ENCODE results near the gene VIT.

VIT gene

GRCh38 chr2:36769106-36769505 is 72.6 kb downstream of the VIT start:
- DNase-seq (ENCODE audit: low spot score): no peak

GRCh38 chr2:36770542-36771287 is 74.2 kb downstream of the VIT start:
- no peak for DNase-seq (ENCODE audit: low spot score)

GRCh38 chr2:36771671-36772070 is 75.2 kb downstream of the VIT start:
- DNase-seq (ENCODE audit: low spot score): no peak

DNA sequence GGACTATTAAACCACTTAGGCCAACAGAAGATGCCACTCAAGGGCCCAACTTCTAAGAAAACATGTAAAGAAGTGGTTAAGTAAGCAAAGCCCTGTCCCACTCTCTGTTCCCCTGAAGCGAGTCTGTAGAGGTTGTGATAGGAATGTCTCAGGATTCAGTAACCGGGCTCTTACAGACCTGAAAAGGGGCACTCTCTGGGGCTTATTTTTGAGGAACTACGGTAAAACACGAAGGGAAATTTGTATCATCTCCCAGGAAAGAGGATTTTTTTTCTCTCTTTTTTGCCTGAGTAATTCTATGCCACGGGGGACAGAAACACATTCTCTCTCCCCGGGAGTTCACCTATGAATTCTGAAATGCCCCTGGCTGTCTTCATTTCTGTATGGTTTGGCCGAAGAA is 77.4 kb downstream of the VIT start:
- DNase-seq (ENCODE audit: low spot score): no peak

GRCh38 chr2:36775261-36775660 is 78.8 kb downstream of the VIT start:
- no peak for DNase-seq (ENCODE audit: low spot score)

- no peak for DNase-seq (ENCODE audit: low spot score)
Measured at GRCh38 chr2:36775806-36776205, 79.3 kb downstream of the VIT start.

DNA sequence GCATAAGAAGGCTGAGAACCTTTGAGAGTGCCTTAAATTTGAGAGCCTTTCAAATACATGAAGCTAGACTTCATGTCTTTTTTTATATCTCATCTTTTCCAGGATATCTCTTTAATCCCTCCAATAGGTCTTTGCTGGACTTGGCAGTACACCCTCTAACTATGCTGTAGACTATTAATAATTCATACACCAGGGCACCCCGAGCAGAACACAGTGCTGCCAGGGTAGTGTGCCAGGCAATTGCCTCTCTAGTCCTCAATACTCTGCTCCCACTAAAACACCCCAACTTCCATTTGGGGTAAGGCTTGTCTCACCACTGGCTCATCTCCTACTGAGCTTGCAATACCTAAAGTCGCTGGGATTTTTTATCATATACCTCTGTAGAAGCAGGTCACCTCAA is 80.8 kb downstream of the VIT start:
- DNase-seq (ENCODE audit: low spot score): no peak

GRCh38 chr2:36777788-36778187 is 81.3 kb downstream of the VIT start:
- no peak for DNase-seq (ENCODE audit: low spot score)

DNA sequence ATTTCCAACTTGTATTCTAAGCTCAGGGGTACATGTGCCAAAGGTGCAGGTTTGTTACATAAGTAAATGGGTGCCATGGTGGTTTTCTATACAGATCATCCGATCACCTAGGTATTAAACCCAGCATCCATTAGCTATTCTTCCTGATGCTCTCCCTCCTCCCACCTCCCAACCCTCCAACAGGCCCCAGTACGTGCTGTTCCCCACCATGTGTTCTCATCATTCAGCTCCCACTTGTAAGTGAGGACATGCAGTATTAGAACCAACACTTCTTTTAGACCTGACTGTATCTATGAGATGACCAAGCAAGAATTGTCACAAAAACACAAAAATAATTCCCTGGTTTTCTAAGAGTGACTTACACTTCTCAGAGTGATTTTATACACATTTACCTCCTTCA is 83.0 kb downstream of the VIT start:
- no peak for DNase-seq (ENCODE audit: low spot score)

- DNase-seq (ENCODE audit: low spot score): peak; percentile 73
Measured at GRCh38 chr2:36780231-36780839, 83.8 kb downstream of the VIT start.

DNA sequence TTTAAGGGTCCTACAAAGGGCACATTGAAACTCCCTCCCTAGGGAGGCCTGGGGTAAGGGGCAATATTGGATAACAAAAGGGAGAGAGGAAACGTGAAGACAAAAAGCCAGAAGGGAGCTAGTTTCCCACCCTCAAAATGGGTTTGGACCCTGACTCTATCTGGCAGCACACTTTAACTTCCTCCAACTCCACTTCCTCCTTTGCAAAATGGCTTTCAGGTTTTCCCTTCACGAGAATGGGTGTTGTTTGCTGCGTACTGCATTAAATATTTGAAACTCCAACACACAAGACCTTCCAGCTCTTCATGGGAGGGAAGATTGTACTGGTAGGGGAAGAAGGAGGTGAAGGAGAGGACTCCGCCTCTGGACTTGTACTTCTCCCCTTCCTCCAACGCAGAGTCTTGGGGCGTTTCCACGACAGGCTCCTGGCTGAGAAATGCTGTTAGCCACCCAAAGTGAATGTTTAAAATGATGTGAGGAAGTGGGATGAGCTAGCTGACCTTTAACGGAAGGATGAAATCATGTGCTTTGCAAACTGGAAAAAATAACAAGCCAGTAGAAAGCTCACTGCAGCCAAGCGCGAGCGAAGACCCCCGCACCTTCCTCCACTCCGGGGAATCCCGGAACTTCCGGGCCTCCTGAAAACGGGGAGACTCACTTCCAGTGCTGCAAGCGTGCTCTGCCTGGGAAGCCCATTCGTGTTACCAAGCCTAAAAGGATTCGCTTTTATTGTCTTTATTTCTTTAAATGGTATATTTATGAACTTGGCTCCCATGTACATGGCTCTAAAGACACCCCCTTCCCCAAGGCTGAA is 85.6 kb downstream of the VIT start:
- DNase-seq (ENCODE audit: low spot score): no peak

DNA sequence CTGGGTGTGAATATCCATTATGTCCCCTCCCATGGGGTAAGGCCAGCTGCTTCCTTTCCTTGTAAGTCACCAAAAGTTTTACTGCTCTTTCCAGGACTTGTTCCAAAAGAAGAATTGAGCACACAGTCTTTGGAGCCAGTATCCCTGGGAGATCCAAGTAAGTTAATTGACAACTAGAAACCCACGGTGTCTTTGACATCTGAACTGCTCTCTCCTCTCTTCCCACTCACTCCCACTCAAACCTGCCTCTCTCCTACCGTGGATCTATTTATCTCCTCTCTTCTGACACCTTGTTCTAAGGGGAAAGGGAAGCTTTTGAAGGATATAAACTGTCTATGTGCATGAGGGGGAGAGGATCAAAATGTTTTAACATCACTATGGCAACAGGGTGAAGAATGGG is 86.7 kb downstream of the VIT start:
- DNase-seq (ENCODE audit: low spot score): no peak

DNA sequence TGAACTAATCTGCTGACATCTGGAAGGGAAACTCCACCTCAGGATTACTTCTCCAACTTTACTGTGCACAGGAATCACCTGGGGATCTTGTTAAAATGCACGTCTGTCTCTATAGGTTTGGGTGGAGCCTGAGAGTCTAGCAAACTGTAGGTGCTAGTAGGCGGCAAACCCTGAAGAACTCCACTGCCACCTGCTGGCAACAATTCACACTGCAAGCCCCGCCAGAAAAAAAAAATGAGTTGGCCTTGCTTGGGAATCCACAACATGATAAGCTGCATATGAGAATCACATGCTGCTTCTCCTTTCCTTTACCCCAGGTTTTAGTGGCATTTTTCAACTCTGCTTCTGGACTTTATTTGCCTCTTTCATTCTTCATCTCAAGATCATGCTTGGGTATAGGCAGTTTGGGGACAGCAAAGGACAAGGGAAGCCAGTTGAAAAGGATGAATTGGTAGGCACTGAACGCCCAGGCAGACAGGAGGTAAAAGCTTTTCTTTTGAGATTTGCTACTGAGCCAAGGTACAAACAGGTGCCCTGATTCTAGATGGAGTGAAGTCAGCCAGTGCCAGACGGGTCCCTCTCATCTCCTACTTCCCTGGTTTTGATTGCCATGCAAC is 88.8 kb downstream of the VIT start:
- DNase-seq (ENCODE audit: low spot score): peak; percentile 47

DNA sequence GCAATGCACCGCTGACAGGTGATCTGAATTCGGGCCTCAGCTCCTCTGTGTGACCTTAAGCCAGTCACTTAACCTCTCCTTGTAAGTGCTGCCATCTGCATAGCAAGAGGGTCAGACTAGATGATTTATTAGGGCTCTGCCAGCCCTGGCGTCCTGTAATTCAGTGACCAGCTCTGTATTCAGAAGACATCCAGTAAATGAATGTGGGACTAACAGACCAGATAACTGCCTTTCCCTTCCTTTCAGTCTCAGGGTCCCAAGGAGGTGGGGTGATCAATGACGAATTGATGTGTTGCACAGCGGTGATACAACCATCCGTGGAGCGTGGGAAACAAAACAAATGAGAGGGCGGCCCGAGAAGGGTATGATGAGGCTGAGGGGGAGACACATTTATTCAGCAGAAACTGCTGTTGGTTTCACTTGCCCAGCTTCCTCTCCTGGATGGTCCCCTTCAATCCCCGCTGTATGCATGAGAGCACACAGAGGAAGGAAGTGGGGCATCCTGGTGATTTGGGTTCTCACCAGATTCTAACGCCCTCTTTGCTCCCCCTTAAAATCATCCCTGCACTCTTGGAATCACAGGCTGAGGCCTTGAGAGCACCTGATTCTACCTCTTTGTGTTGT is 92.8 kb downstream of the VIT start:
- DNase-seq (ENCODE audit: low spot score): no peak

- DNase-seq (ENCODE audit: low spot score): no peak
Measured at GRCh38 chr2:36792951-36793350, 96.4 kb downstream of the VIT start.

DNA sequence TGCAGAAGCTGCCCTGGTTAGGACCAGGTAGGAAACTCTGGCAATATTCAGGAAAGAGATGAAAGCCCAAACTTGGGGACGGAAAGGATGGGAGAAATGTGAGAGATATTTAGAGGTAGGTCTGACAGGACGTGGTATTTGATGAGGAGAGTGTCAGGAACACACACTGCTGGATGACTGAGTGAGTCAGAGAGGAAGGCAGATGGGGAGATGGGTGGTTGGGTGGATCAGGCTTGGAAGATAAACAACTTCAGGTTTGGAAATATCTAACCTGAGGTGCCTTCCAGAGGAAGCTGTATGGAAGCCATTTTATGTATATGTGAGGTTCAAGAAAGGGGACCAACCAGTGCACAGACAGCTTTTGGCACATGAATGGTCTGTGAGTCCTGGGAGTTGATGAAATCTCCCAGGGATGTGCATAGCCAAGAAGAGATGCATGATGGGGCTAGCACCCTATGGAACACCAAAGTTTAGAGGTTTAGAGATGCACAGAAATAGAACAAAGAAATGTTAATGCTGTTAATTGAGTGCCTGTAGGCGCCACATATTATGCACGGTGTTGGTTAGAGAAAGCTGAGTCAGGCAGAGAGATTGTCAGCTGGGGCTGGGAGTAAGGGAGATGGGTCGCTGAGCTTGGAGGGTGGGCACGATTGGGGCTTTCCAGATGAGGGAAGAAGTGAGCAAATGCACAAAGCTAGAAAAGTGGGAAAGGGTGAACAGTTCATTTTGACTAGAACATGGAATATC is 101.0 kb downstream of the VIT start:
- DNase-seq (ENCODE audit: low spot score): peak; percentile 52

DNA sequence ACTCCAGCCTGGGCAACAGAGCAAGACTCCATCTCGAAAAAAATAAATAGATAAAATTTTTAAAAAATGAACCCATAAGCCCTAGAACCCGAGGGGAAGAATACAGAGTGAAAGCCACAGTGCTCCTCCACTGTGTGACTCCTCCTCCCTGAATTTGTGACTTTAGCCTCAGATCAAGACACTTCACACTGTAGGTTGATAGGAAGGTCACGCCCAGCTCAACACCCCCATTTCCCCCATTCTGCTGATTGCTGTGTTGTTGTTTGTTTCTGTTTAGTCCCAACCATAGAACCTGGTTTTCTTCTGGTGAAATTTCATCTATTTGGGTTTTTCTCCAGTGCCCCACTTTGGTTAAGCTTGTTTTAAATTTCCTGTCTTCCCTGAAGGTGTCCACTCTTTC is 102.2 kb downstream of the VIT start:
- DNase-seq (ENCODE audit: low spot score): no peak

DNA sequence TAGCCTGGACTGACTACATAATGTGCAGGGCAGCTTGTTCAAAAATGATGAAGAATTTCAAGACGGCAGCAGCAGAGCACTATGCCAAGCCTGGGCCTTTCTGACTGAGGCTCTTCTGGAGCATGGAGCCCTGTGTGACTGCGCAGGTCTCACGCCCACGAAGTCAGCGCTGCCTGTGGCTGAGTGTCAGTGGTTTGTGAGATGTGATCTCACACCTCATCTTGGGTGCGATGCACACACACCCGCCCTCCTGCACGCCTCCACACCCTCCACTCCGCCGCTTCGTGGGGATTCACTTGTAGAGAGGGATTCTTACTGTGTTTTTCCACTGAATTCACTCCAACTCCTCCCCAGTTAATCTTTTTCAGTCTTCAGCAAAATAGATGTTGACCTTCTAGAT is 103.9 kb downstream of the VIT start:
- DNase-seq (ENCODE audit: low spot score): peak; percentile 67

DNA sequence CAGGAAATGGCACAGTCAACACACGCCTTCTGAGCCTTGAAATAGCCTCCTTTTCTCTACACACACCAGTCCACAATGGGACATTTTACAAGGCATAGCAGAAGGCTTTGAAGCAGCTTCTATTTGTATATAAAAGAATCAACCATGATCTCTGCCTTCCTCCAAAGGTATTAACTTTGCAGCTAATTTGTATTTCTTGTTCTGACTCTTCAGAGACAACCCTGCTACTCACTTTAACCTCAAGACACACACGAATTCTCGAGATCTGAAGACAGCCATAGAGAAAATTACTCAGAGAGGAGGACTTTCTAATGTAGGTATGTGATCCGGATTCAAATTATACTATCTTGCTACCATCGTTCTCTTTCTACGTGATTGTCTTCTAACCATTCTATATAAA is 104.6 kb downstream of the VIT start:
- DNase-seq (ENCODE audit: low spot score): no peak

- DNase-seq (ENCODE audit: low spot score): no peak
Measured at GRCh38 chr2:36802952-36803351, 106.4 kb downstream of the VIT start.

DNA sequence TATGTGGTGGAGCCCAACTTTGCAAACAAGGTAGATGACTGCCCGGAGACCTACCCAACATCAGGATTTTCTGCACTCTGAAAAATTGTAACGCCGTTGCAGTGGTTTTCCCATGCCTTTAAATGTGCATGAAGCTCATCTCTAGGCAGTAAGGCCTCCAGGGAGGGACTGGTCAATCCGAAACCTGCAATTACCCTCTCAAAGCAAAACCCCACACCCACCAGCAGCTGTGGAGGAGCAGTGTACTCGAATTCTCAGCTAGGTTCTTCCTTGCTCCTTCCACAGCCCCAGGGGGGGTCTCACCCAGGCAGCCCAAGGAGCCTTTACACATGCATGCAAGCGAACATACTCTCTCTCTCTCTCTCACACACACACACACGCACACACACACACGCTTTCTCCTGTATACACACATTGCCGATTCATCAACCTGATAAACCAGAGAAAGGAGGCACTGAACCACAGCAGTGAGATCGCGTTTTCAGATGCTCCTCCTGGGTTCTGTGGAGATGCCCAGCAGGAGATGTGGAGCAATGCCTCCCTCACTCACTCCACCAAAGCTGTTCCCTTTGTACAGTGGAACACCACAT is 109.2 kb downstream of the VIT start:
- DNase-seq (ENCODE audit: low spot score): no peak

Measured in Ammon's horn (tissue), 1 donor.